A549 (cell line): ENCODE results near the gene CALCB.

Experiments
- BCL3 ChIP-seq: fragments of >200 bp; sonication (Bioruptor Twin); formaldehyde crosslinking; IDR thresholded peaks from 3 replicates; pipeline ENCODE4 v1.6.1; 2016
- CTCF ChIP-seq: fragments of >200 bp; sonication (Bioruptor Twin); formaldehyde crosslinking; IDR thresholded peaks from 3 replicates; pipeline ENCODE4 v1.5.1; 2016
- ELK1 ChIP-seq: fragments of 150-350 bp; IDR thresholded peaks from 2 replicates; pipeline ENCODE4 v1.6.1; 2014; ENCODE audit warnings: low read depth, mild to moderate bottlenecking, low read length
- EP300 ChIP-seq, 2 experiments: fragments of >200 bp; sonication (Bioruptor Twin); formaldehyde crosslinking; IDR thresholded peaks; 2 replicates in 1 of 2; 3 replicates in 1 of 2; pipeline ENCODE4 v1.6.1; 2016 to 2017
- FOXS1 ChIP-seq: fragments of 250-450 bp; sonication (Bioruptor Pico); IDR thresholded peaks from 2 replicates; pipeline ENCODE4 v1.5.0; 2020; ENCODE audit warnings: mild to moderate bottlenecking, moderate library complexity
- KDM1A ChIP-seq: fragments of 200-600 bp; sonication (generic); IDR thresholded peaks from 2 replicates; pipeline ENCODE4 v1.6.1; 2016; ENCODE audit warnings: low read depth, mild to moderate bottlenecking
- MAFK ChIP-seq: fragments of 450-650 bp; IDR thresholded peaks from 2 replicates; pipeline ENCODE4 v1.6.1; 2014; ENCODE audit not compliant: partially characterized antibody
- MYC ChIP-seq: IDR thresholded peaks from 2 replicates; pipeline ENCODE4 v1.6.1; 2012; ENCODE audit warnings: mild to moderate bottlenecking, inconsistent platforms, low read length, improper control_type of control experiment, borderline replicate concordance
- PBX3 ChIP-seq: IDR thresholded peaks from 2 replicates; pipeline ENCODE4 v1.6.1; 2012
- RCOR1 ChIP-seq: fragments of 150-350 bp; IDR thresholded peaks from 2 replicates; pipeline ENCODE4 v1.6.1; 2014; ENCODE audit warnings: antibody characterized with exemption, low read length, low read depth
- RNF2 ChIP-seq: fragments of 200-600 bp; sonication (generic); IDR thresholded peaks from 2 replicates; pipeline ENCODE4 v1.6.1; 2016; ENCODE audit warnings: low read depth, mild to moderate bottlenecking, antibody characterized with exemption, moderate library complexity, borderline replicate concordance
- SREBF2 ChIP-seq: fragments of 450-650 bp; IDR thresholded peaks from 2 replicates; pipeline ENCODE4 v1.6.1; 2014; ENCODE audit warnings: mild to moderate bottlenecking, moderate library complexity
- ZFP36 ChIP-seq: fragments of 450-650 bp; IDR thresholded peaks from 2 replicates; pipeline ENCODE4 v1.6.1; 2014; ENCODE audit warnings: borderline replicate concordance; ENCODE audit not compliant: partially characterized antibody

GRCh38 chr11:15108592-15109130, 35.3 kb downstream of the CALCB start:
- TF ChIP-seq CTCF (no peak), MYC (no peak), MAFK (no peak), KDM1A (no peak), RNF2 (no peak), EP300 (IDR thresholded peaks at IDR 0.05) (no peak), ZFP36 (no peak), RCOR1 (no peak), PBX3 (no peak), BCL3 (no peak), FOXS1 (no peak), SREBF2 (no peak), ELK1 (no peak)
